ENCODE measurements around the gene CROCC2. TPM values are rescaled to one million over a fixed set of nuclear protein-coding genes. Genes with fewer than 3 reads are reported as not detected.

The CROCC2 gene
- total RNA-seq, 1 experiment from 2014 or later = 0.38 TPM

DNA sequence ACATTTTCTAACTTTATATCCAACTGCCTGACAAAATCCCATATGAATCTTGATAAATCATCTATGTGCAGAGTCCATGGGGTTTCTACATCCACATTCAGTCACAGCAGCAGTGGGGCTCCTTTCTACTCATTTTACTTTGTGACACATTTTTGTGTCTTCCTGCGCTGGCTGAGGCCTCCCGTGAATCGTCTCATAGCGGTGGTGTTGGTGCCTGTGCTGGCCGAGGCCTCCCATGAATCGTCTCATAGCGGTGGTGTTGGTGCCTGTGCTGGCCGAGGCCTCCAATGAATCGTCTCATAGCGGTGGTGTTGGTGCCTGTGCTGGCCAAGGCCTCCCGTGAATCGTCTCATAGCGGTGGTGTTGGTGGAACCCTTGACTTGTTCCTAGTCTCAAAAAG lies 109.3 kb downstream of the CROCC2 start:
- DNase-seq = no peak
- Histone ChIP-seq H3K27me3 (ENCODE audit: control insufficient read depth, insufficient read depth, low read length) (no peaks in the 10 kb centered on the region), H3K36me3 (replicated peaks; ENCODE audit: control insufficient read depth, insufficient read depth, low read length) (no peaks in the 10 kb centered on the region), H3K4me3 (ENCODE audit: insufficient read depth, low read depth, low read length) (no peak overlapping the region)

DNA sequence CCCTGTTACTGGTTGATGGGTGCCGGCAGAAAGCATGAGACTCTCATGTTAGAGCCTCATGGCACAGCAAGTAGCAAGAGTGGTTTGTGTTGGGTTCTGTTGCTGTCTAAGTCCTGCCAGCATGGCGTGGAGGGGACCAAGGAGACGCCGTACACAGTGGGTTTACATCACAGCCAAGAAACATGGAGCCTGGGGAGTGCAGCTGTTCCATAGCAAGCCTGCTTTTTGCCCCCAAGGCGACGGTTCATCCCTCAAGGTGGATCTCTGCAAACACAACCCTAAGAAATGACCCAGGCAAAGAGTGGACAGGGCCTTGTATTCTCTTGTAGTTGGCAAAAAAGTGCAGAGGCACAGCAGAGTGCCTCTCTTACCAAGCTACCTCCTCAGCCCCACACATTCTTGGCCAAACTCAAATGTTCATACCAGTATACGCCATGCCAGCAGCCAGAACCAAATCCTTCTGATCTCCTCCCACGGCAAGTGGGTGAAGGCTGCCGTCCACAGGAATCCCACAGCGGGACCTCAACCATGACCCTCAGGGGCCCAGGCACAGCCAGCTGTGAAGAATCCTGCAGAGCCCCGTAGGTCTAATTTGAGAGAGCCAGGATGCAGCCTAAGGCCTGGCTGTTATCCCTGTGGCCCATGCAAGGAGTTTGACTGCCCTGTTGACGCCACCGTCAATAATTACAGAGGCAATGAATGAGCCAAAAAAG lies 111.2 kb downstream of the CROCC2 start:
- no peak overlapping the region for H3K4me3 ChIP-seq (ENCODE audit: insufficient read depth, low read depth, low read length)
- no peaks in the 10 kb centered on the region for H3K36me3 ChIP-seq (replicated peaks; ENCODE audit: control insufficient read depth, insufficient read depth, low read length)
- H3K27me3 ChIP-seq (ENCODE audit: control insufficient read depth, insufficient read depth, low read length) = no peaks in the 10 kb centered on the region
- no peak for DNase-seq

DNA sequence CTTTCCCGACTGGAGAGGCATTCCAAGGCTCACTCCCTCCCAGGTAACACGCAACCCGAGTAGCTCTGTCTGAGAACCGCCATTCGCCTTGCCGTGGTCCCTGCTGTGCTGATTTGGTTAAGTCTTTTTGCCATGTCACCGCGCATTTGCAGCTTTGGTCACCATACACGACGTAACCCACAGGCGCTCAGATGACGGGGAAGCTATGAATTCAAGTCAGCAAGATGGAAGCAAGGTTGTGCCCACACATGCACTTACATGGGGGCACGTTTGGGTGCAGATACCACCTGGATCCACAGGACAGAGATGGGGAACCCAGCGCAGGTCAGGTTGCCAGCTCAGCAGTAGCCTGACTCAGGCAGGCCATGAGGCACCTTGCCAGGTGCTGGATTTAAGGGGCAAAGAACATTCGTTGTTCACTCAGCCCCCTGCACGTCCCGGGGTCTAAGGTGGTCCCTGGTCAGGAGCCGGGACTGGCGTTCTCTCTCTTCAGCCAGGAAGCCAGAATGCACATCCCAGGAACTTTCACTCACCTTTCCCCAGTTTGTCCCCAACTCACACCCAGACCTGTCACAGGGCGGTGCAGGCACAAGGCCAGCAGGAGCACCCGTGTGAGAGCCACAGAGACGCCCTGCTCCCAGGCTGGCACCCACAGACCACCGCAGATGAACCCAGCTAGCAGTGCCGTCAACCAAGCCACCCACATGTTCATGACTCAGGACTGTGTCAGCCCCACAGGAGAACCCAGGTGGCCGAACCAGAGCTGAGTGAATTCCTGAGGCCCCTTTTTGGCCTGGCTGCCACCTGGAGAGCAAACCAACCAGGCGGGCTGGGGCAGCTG lies 112.1 kb downstream of the CROCC2 start:
- DNase-seq = no peak
- no peaks in the 10 kb centered on the region for H3K27me3 ChIP-seq (ENCODE audit: control insufficient read depth, insufficient read depth, low read length)
- H3K36me3 ChIP-seq (replicated peaks; ENCODE audit: control insufficient read depth, insufficient read depth, low read length) = no peaks in the 10 kb centered on the region
- H3K4me3 ChIP-seq (ENCODE audit: insufficient read depth, low read depth, low read length) = no peak overlapping the region

DNA sequence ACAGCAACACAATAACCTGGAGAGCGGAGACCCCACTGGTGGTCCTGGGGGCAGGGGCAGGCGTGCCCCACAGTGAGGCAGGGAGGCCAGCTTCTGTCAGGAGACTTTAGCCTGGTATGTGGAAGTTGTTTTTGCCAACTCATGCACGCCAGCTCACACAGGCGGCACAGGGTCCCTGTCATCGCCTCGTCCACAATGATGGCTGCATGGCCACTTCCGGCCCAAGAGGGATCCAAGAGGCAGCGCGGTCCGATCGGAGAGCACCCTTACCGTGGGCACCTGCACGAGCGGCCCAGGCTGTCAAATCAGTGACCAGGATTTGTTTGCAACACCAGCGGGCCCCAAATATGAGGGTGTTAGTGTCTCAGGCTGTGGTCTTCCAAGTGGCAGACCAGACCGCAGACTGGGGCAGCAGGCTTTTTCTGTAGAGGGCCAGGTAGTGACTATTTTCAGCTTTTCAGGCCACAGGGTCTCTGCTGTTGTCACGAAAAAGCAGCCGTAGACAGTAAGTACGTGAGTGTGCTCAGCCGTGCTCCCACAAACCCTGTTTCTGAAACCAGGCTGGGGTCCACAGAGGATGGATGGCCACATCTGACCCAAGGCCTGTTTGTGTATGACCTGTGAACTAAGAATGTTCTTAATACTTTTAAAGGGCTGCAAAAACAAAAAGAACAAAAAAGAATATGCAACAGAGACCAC lies 113.5 kb downstream of the CROCC2 start:
- no peaks in the 10 kb centered on the region for H3K27me3 ChIP-seq (ENCODE audit: control insufficient read depth, insufficient read depth, low read length)
- H3K36me3 ChIP-seq (replicated peaks; ENCODE audit: control insufficient read depth, insufficient read depth, low read length) = no peaks in the 10 kb centered on the region
- DNase-seq = peak; percentile 16
- H3K4me3 ChIP-seq (ENCODE audit: insufficient read depth, low read depth, low read length) = no peak overlapping the region

DNA sequence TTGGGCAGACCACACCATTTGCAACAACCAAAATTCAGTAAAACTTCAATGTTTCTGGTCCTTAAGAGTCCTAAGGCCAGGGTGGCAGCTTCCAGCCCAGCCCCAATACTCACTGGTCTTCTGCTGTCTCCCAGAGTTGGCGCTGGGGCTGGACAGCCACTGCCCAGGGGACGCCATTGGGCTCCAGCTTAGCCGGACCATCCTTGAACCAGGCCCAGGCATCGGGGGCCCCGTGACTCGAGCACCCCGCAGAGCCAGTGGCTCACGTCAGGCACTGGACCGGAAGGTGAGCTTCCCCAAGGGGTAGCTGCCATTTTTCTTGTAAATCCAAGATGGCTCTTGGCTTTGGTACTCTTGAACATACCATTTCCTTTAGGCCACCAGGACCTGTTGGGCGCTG lies 114.1 kb downstream of the CROCC2 start:
- H3K4me3 ChIP-seq (ENCODE audit: insufficient read depth, low read depth, low read length) = no peak overlapping the region
- no peak for DNase-seq

DNA sequence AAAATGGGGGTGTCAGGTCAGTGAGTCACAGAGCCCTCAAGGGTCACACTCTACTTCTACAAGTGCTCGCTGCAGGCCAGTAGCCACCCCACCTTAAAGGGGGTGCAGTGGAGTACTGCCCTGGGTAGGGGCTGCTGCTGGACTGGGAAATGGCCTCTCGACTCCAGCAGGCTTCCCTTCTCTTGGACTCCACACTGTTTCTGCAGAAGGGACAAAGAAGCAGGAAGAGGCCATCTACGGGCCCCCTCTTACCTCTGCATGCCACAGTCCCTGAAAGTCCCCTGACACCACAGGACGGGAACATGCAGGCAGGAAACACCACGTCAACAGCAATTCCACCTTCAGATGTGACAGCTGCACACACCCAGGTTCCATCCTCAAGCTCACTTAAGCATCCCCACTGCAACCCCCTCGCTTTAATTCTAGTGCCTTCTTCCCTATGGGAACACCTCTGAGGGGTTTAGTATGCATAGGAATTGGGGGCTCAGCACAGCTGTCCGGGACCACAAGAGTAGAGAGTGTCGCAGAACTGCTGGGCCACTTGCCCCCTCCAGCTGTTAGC lies 114.6 kb downstream of the CROCC2 start:
- DNase-seq = no peak
- no peaks in the 10 kb centered on the region for H3K27me3 ChIP-seq (ENCODE audit: control insufficient read depth, insufficient read depth, low read length)
- H3K36me3 ChIP-seq (replicated peaks; ENCODE audit: control insufficient read depth, insufficient read depth, low read length) = no peaks in the 10 kb centered on the region
- no peak overlapping the region for H3K4me3 ChIP-seq (ENCODE audit: insufficient read depth, low read depth, low read length)

More for the DNA sequence above, 114.1 kb downstream of the CROCC2 start:
- Histone ChIP-seq H3K36me3 (replicated peaks; ENCODE audit: control insufficient read depth, insufficient read depth, low read length) (no peaks in the 10 kb centered on the region), H3K27me3 (ENCODE audit: control insufficient read depth, insufficient read depth, low read length) (no peaks in the 10 kb centered on the region)

DNA sequence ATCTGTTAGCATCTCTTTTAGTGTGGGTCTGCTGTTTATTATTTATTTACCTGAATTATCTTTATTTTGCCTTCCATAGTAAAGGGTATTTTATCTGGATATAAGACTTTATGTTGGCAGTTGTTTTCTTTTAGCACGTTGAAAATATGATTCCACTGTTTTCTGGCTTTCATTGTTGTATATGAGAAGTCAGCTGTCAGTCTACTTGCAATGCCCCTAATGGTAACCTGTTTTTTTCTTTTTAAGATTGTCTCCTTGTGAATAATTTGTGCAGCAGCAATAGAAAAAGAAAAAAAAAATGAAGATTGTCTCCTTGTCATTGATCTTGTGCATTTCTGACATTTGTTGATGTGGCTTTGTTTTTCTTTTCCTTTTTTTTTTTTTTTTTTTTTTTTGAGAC lies 119.5 kb downstream of the CROCC2 start:
- no peaks in the 10 kb centered on the region for H3K36me3 ChIP-seq (replicated peaks; ENCODE audit: control insufficient read depth, insufficient read depth, low read length)
- H3K4me3 ChIP-seq (ENCODE audit: insufficient read depth, low read depth, low read length) = no peak overlapping the region
- no peak for DNase-seq
- no peaks in the 10 kb centered on the region for H3K27me3 ChIP-seq (ENCODE audit: control insufficient read depth, insufficient read depth, low read length)

DNA sequence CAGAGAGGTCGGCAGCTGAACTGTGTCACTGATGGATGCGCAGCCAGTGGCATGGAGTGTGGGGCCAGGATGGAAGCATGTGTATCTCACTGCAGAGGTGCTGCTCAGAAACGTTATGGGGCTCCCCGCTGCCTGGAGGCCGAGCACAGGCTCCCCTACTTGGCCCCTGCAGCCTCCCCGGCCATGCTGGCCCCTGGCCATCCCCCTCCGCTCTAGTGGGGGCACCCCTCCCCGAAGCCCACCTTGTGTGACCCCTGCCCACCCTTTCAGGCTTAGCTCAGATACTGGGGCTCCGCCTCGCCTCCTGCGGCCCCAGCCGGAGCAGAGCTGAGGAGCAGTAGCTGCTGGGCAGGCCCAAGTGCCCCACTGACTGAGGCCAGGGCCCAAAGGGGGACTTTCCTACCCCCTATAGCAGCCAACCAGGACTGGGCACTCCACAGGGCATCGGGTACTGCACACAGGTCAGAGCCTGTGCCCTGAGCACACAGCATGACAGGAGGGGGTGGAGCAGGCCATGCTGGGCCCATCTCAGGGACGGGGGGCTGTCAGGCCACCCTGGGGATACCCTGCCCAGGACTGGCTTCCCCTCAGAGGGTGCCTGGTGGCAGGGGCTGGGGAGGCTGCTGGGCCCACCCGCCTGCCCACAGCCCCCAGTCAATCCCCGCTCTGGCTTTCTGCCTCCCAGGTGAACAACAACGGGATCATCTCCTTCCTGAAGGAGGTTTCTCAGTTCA lies 123.6 kb downstream of the CROCC2 start:
- DNase-seq = peak; percentile 36
- H3K4me3 ChIP-seq (ENCODE audit: insufficient read depth, low read depth, low read length) = no peak overlapping the region
- H3K27me3 ChIP-seq (ENCODE audit: control insufficient read depth, insufficient read depth, low read length) = no peaks in the 10 kb centered on the region
- no peaks in the 10 kb centered on the region for H3K36me3 ChIP-seq (replicated peaks; ENCODE audit: control insufficient read depth, insufficient read depth, low read length)

DNA sequence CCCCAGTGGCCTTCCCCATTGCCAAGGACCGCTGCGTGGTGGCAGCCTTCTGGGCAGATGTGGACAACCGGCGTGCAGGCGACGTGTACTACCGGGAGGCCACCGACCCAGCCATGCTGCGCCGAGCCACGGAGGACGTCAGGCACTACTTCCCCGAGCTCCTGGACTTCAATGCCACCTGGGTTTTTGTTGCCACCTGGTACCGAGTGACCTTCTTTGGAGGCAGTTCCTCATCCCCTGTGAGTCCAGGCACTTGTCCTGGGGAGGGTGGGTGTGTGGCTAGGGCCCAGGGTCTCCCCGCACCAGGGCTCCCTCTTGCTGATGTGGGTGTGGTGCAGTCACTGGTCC lies 124.2 kb downstream of the CROCC2 start:
- Histone ChIP-seq H3K27me3 (ENCODE audit: control insufficient read depth, insufficient read depth, low read length) (no peaks in the 10 kb centered on the region; the same call in 1 of the 2 replicates), H3K36me3 (replicated peaks; ENCODE audit: control insufficient read depth, insufficient read depth, low read length) (no peaks in the 10 kb centered on the region), H3K4me3 (ENCODE audit: insufficient read depth, low read depth, low read length) (no peak overlapping the region)
- peak; percentile 26 for DNase-seq

DNA sequence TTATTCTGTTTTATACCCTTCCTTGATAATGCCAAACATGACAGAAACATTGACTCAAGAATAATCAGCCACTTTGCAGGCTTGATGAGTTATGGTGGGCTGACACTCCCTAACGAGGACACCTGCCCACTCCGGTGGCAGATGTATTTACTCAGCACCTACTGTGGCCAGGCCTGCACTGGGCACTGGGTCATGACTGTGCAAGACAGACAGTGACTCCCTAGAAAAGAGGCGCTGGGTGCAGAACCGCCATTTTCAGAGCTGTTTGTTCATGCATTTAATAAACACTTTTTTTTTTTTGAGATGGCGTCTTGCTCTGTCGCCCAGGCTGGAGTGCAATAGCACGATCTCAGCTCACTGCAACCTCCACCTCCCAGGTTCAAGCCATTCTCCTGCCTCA lies 124.7 kb downstream of the CROCC2 start:
- no peaks in the 10 kb centered on the region for H3K36me3 ChIP-seq (replicated peaks; ENCODE audit: control insufficient read depth, insufficient read depth, low read length)

DNA sequence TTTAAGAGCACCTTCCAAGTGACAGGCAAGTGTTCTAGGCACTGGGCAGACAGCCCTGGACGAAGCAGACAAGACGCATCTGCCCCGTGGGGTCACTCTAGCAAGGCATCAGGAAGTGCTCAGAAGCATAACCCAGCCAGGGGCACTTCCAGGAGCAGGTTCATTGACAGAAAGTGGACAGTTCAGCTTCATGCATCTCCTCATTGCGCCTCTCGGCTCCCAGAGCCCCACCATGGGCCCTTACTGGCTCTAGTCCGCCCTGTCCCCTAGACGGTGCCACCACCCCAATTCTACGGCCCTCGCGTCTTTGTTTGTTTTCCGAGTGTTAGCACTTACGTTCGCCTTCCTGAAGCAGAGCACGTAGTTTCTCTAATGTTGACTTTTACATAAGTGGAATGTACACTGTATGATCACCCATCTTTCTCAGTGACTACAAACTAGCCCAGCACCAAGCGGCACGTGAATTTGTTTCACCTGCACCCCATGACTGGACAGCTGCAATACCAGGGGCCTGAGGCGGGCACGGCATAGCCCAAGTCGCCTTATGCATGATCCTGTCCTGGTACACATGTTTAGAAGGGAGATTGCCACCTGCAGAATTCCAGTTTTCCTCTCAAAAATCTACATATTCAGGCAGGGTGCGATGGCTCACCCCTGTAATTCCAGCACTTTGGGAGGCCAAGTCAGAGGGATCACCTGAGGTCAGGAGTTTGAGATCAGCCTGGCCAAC lies 125.5 kb downstream of the CROCC2 start:
- H3K36me3 ChIP-seq (replicated peaks; ENCODE audit: control insufficient read depth, insufficient read depth, low read length) = no peaks in the 10 kb centered on the region
- no peak overlapping the region for H3K4me3 ChIP-seq (ENCODE audit: insufficient read depth, low read depth, low read length)
- peaks cover 4% of the 10 kb centered on the region for H3K27me3 ChIP-seq (ENCODE audit: control insufficient read depth, insufficient read depth, low read length)
- peak; percentile 19 for DNase-seq

More for the DNA sequence above, 124.7 kb downstream of the CROCC2 start:
- DNase-seq = no peak
- H3K4me3 ChIP-seq (ENCODE audit: insufficient read depth, low read depth, low read length) = no peak overlapping the region
- H3K27me3 ChIP-seq (ENCODE audit: control insufficient read depth, insufficient read depth, low read length) = no peaks in the 10 kb centered on the region; the same call in 1 of the 2 replicates

DNA sequence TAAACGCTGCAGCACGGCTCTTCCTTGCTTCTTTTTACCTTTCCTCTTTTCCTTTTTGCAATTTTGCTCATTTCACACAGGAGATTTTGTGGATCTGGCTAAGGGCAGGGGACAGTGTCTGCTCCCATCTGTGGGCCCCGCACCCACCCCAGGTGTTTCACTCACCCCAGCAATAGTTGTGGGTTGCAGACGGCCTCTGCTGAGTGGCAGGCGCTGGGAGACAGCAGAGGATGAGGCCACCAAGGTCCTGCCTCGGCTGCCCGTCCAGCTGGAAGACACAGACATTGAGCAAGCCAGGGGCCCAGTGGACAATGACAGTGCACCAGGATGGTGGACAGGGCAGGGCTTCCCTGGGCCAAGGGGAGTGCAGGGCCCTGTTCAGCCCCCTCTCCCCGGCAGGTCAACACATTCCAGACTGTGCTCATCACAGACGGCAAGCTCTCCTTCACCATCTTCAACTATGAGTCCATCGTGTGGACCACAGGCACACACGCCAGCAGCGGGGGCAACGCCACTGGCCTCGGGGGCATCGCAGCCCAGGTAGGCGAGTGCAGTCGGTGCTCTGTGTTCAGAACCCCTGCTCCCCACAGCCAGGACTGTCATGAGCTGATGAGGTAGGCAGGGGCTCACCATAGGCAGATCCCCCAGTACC lies 127.3 kb downstream of the CROCC2 start:
- DNase-seq = peak; percentile 48
- Histone ChIP-seq H3K27me3 (ENCODE audit: control insufficient read depth, insufficient read depth, low read length) (peaks cover 9% of the 10 kb centered on the region), H3K4me3 (ENCODE audit: insufficient read depth, low read depth, low read length) (no peak overlapping the region), H3K36me3 (replicated peaks; ENCODE audit: control insufficient read depth, insufficient read depth, low read length) (no peaks in the 10 kb centered on the region)

DNA sequence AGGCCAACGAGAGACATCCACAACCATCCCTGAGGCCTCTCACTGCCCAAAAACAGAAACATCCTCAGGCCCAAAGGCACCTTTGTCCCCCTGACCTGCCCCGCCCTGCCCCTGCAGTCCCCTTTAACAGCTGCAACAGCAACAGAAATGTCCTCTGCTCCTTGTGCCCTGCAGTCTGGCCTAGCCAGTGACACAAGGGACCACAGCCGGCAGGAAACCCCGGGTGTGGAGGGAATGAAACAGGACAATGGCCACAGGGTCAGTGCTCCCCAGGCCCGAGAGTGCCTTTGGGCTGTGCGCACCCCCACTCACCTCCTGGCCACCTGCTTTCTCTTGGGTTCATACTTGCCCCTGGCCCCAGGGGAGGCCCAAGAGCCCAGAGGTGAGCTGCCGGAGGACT lies 127.9 kb downstream of the CROCC2 start:
- peak; percentile 52 for DNase-seq
- no peaks in the 10 kb centered on the region for H3K36me3 ChIP-seq (replicated peaks; ENCODE audit: control insufficient read depth, insufficient read depth, low read length)
- no peak overlapping the region for H3K4me3 ChIP-seq (ENCODE audit: insufficient read depth, low read depth, low read length)
- peaks cover 9% of the 10 kb centered on the region for H3K27me3 ChIP-seq (ENCODE audit: control insufficient read depth, insufficient read depth, low read length)
